HEK293 (cell line): Measurements from ENCODE around the gene CANT1.

Experiments used
- CTCF ChIA-PET: fragments of 350-600 bp; formaldehyde crosslinking; extraction: SDS; loops from one replicate; lab custom pipeline; 2021; ENCODE audit warnings: antibody characterized with exemption; lab: Yijun Ruan, JAX
- POLR2A ChIA-PET: fragments of 300-600 bp; formaldehyde crosslinking; extraction: SDS; loops from one replicate; lab custom pipeline; 2020; ENCODE audit warnings: antibody characterized with exemption, inconsistent platforms; lab: Yijun Ruan, JAX
- H3K27ac ChIP-seq: fragments of 200-500 bp; sonication (Bioruptor generic); 2 replicates; pipeline ENCODE4 v1.5.1; 2014; ENCODE audit warnings: low read depth, low read length, control low read depth, inconsistent platforms; ENCODE audit errors: extremely low read depth
- H3K36me3 ChIP-seq, 2 experiments: fragments of 200-500 bp in 1 of 2; sonication (Bioruptor generic) in 1 of 2; 1 replicate in 1 of 2; 2 replicates in 1 of 2; pipeline ENCODE4 v1.5.1; 2014 to 2017; ENCODE audit warnings: inconsistent platforms in 2 of 2, low read length in 2 of 2; ENCODE audit not compliant: control insufficient read depth in 2 of 2, insufficient read depth in 1 of 2
- H3K4me1 ChIP-seq: fragments of 200-500 bp; sonication (Bioruptor generic); 2 replicates; pipeline ENCODE4 v1.5.1; 2014; ENCODE audit warnings: mild to moderate bottlenecking, low read length, inconsistent platforms; ENCODE audit not compliant: control insufficient read depth, insufficient read depth
- H3K4me3 ChIP-seq: 2 replicates; pipeline ENCODE4 v1.5.1; 2011; ENCODE audit warnings: low read depth, mild to moderate bottlenecking, control low read depth, low read length, moderate library complexity
- H3K9me3 ChIP-seq: fragments of 200-500 bp; sonication (Bioruptor generic); 2 replicates; pipeline ENCODE4 v1.5.1; 2014; ENCODE audit warnings: low read depth, low read length, inconsistent platforms; ENCODE audit not compliant: control insufficient read depth, insufficient read depth
- EGR2 ChIP-seq: fragments of 450-650 bp; formaldehyde crosslinking; IDR thresholded peaks from 2 replicates; pipeline ENCODE4 v1.5.1; 2016; ENCODE audit warnings: low read depth, missing biosample characterization, missing genetic modification characterization
- MYNN ChIP-seq: fragments of 450-650 bp; formaldehyde crosslinking; IDR thresholded peaks from 2 replicates; pipeline ENCODE4 v1.5.1; 2016; ENCODE audit warnings: missing biosample characterization, missing genetic modification characterization, borderline replicate concordance
- MZF1 ChIP-seq: fragments of 450-650 bp; formaldehyde crosslinking; IDR thresholded peaks from 2 replicates; pipeline ENCODE4 v1.5.1; 2017; ENCODE audit warnings: missing biosample characterization, missing genetic modification characterization, borderline replicate concordance
- RBAK ChIP-seq: fragments of 450-650 bp; formaldehyde crosslinking; IDR thresholded peaks from 2 replicates; pipeline ENCODE4 v1.5.1; 2016; ENCODE audit warnings: missing biosample characterization, missing genetic modification characterization
- SP2 ChIP-seq: fragments of 450-650 bp; formaldehyde crosslinking; IDR thresholded peaks from 2 replicates; pipeline ENCODE4 v1.5.1; 2016; ENCODE audit warnings: missing biosample characterization, missing genetic modification characterization
- YY2 ChIP-seq: fragments of 450-650 bp; formaldehyde crosslinking; IDR thresholded peaks from 2 replicates; pipeline ENCODE4 v1.5.1; 2016; ENCODE audit warnings: missing biosample characterization, missing genetic modification characterization
- ZBTB17 ChIP-seq: fragments of 450-650 bp; formaldehyde crosslinking; IDR thresholded peaks from 2 replicates; pipeline ENCODE4 v1.5.1; 2016; ENCODE audit warnings: missing biosample characterization, missing genetic modification characterization
- ZBTB7A ChIP-seq: fragments of 450-650 bp; formaldehyde crosslinking; IDR thresholded peaks from 2 replicates; pipeline ENCODE4 v1.5.1; 2016; ENCODE audit warnings: low read depth, missing biosample characterization, missing genetic modification characterization
- ZBTB8A ChIP-seq: fragments of 450-650 bp; formaldehyde crosslinking; IDR thresholded peaks from 2 replicates; pipeline ENCODE4 v1.5.1; 2016; ENCODE audit warnings: missing biosample characterization, missing genetic modification characterization
- ZIC2 ChIP-seq: fragments of 450-650 bp; formaldehyde crosslinking; IDR thresholded peaks from 2 replicates; pipeline ENCODE4 v1.5.1; 2016; ENCODE audit warnings: missing biosample characterization, missing genetic modification characterization
- ZNF132 ChIP-seq: fragments of 450-650 bp; formaldehyde crosslinking; IDR thresholded peaks from 2 replicates; pipeline ENCODE4 v1.5.1; 2017; ENCODE audit warnings: missing biosample characterization, missing genetic modification characterization, borderline replicate concordance
- ZNF24 ChIP-seq: fragments of 450-650 bp; formaldehyde crosslinking; IDR thresholded peaks from 2 replicates; pipeline ENCODE4 v1.5.1; 2016; ENCODE audit warnings: missing biosample characterization, missing genetic modification characterization
- ZNF311 ChIP-seq: fragments of 450-650 bp; formaldehyde crosslinking; IDR thresholded peaks from 2 replicates; pipeline ENCODE4 v1.5.1; 2017; ENCODE audit warnings: missing biosample characterization, missing genetic modification characterization, borderline replicate concordance
- ZNF350 ChIP-seq: fragments of 450-650 bp; formaldehyde crosslinking; IDR thresholded peaks from 2 replicates; pipeline ENCODE4 v1.5.0; 2017; ENCODE audit warnings: missing biosample characterization, mild to moderate bottlenecking, missing genetic modification characterization
- ZNF37A ChIP-seq: fragments of 450-650 bp; IDR thresholded peaks from 2 replicates; pipeline ENCODE4 v1.5.1; 2018; ENCODE audit warnings: missing biosample characterization, missing genetic modification characterization
- ZNF398 ChIP-seq: fragments of 450-650 bp; formaldehyde crosslinking; IDR thresholded peaks from 2 replicates; pipeline ENCODE4 v1.5.1; 2017; ENCODE audit warnings: missing biosample characterization, missing genetic modification characterization
- ZNF404 ChIP-seq: fragments of 450-650 bp; formaldehyde crosslinking; IDR thresholded peaks from 2 replicates; pipeline ENCODE4 v1.5.1; 2017; ENCODE audit warnings: missing biosample characterization, missing genetic modification characterization
- ZNF423 ChIP-seq: fragments of 450-650 bp; formaldehyde crosslinking; IDR thresholded peaks from 2 replicates; pipeline ENCODE4 v1.5.1; 2016; ENCODE audit warnings: missing biosample characterization, missing genetic modification characterization
- ZNF501 ChIP-seq: fragments of 450-650 bp; formaldehyde crosslinking; IDR thresholded peaks from 2 replicates; pipeline ENCODE4 v1.5.1; 2016; ENCODE audit warnings: missing biosample characterization, missing genetic modification characterization
- ZNF514 ChIP-seq: fragments of 450-650 bp; formaldehyde crosslinking; IDR thresholded peaks from 2 replicates; pipeline ENCODE4 v1.5.1; 2016; ENCODE audit warnings: missing biosample characterization, missing genetic modification characterization
- ZNF549 ChIP-seq: fragments of 450-650 bp; IDR thresholded peaks from 2 replicates; pipeline ENCODE4 v1.5.1; 2018; ENCODE audit warnings: missing biosample characterization, missing genetic modification characterization, mild to moderate bottlenecking, inconsistent platforms, moderate library complexity
- ZNF561 ChIP-seq: fragments of 450-650 bp; IDR thresholded peaks from 2 replicates; pipeline ENCODE4 v1.5.1; 2018; ENCODE audit warnings: missing biosample characterization, missing genetic modification characterization, borderline replicate concordance
- ZNF624 ChIP-seq: fragments of 450-650 bp; formaldehyde crosslinking; IDR thresholded peaks from 2 replicates; pipeline ENCODE4 v1.5.1; 2017; ENCODE audit warnings: missing biosample characterization, missing genetic modification characterization
- ZNF654 ChIP-seq: fragments of 450-650 bp; formaldehyde crosslinking; IDR thresholded peaks from 2 replicates; pipeline ENCODE4 v1.5.1; 2016; ENCODE audit warnings: low read depth, missing biosample characterization, missing genetic modification characterization
- ZNF791 ChIP-seq: fragments of 450-650 bp; formaldehyde crosslinking; IDR thresholded peaks from 2 replicates; pipeline ENCODE4 v1.5.1; 2016; ENCODE audit warnings: missing biosample characterization, missing genetic modification characterization
- TF ChIP-seq, protein P1 (sequence below): fragments of 450-650 bp; formaldehyde crosslinking; optimal IDR thresholded peaks from 2 replicates; pipeline ENCODE3; 2016; ENCODE audit warnings: missing biosample characterization, mild to moderate bottlenecking, missing genetic modification characterization
- TF ChIP-seq, protein P2 (sequence below): fragments of 450-650 bp; formaldehyde crosslinking; IDR thresholded peaks from 2 replicates; pipeline ENCODE4 v1.5.1; 2016; ENCODE audit warnings: missing biosample characterization, missing genetic modification characterization

The CANT1 gene

DNA sequence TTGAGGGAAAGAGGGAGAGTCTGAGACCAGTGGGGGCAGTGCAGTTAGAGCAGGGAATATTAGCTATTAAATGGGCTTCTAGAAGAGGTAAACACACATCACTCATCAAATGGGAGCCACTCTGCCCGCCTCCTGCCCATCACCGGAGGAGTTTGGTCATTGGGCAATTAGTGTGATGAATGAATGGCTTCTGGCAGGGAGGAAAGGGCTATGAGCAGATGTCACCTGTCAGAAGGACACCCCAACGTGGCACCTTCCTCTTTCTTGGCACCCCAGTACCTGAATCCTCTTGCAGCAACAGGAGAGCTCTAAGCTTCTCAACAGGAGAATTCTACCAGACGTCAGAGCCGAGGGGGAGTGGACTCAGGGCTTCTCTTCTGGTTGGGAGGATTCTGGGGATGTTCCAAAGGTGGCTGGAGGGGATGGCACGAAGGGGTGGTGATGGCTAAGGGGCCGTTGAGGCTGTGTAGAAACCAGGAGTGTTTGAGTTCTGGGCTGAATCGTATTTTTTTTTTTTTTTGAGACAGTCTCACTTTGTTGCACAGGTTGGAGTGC is 25.4 kb upstream of the CANT1 start:
- Histone ChIP-seq H3K27ac (no peak overlapping the region), H3K9me3 (no peaks in the 10 kb centered on the region), H3K4me3 (no peak overlapping the region), H3K4me1 (peaks cover 8% of the 10 kb centered on the region; the same call in 1 of the 2 replicates), H3K36me3 (no peaks in the 10 kb centered on the region)
- ChIA-PET POLR2A (no interaction called here), CTCF (interaction anchor here (0.7 to 5.2 kb wide), 5 partner anchors 10 to 48 kb away, joined by 3 to 48 read pairs (median 5); no protein-coding TSS in a partner anchor)
- TF ChIP-seq ZNF24 (tag by site-specific recombination) (no peak), SP2 (tag by site-specific recombination) (0 out of 2 replicates have a peak, but pooled peaks have one; percentile 12), ZNF311 (no peak)

GRCh38 chr17:79033741-79034501 is 24.4 kb upstream of the CANT1 start:
- CTCF ChIA-PET, result interaction anchor here (0.8 to 5.2 kb wide), 7 partner anchors 8 to 1002 kb away, joined by 3 to 48 read pairs (median 4); no protein-coding TSS in a partner anchor
- Histone ChIP-seq H3K9me3 (no peaks in the 10 kb centered on the region), H3K4me3 (no peak overlapping the region), H3K27ac (peak overlapping the region; percentile 28), H3K4me1 (peaks cover 8% of the 10 kb centered on the region; the same call in 1 of the 2 replicates), H3K36me3 (no peaks in the 10 kb centered on the region)
- POLR2A ChIA-PET, result interaction anchor here (1.7 kb wide), 1 partner anchor 54 kb away, joined by 4 read pairs; the partner anchor contains the start of gene LGALS3BP
- TF ChIP-seq ZBTB17 (tag by site-specific recombination) (no peak), EGR2 (tag by site-specific recombination) (peak; percentile 28; the same call in 1 of the 2 replicates), ZNF624 (no peak), ZNF791 (tag by site-specific recombination) (no peak), ZNF132 (tag by site-specific recombination) (no peak), ZNF514 (no peak), ZBTB8A (tag by site-specific recombination) (peak; percentile 46; the same call in 1 of the 2 replicates), ZIC2 (tag by site-specific recombination) (peak; percentile 81), ZNF423 (tag by site-specific recombination) (peak; percentile 81), ZNF501 (tag by site-specific recombination) (no peak), ZNF404 (tag by site-specific recombination) (no peak), ZBTB7A (tag by site-specific recombination) (no peak), MZF1 (tag by site-specific recombination) (no peak), YY2 (no peak), ZNF350 (no peak), ZNF398 (tag by site-specific recombination) (no peak), MYNN (tag by site-specific recombination) (no peak), ZNF654 (no peak), ZNF561 (tag by site-specific recombination) (no peak), ZNF37A (tag by site-specific recombination) (no peak), RBAK (tag by site-specific recombination) (no peak), ZNF549 (no peak)
- TF ChIP-seq, protein P1, sequence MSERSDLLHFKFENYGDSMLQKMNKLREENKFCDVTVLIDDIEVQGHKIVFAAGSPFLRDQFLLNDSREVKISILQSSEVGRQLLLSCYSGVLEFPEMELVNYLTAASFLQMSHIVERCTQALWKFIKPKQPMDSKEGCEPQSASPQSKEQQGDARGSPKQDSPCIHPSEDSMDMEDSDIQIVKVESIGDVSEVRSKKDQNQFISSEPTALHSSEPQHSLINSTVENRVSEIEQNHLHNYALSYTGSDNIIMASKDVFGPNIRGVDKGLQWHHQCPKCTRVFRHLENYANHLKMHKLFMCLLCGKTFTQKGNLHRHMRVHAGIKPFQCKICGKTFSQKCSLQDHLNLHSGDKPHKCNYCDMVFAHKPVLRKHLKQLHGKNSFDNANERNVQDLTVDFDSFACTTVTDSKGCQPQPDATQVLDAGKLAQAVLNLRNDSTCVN (tag by site-specific recombination), result no peak
- TF ChIP-seq, protein P2, sequence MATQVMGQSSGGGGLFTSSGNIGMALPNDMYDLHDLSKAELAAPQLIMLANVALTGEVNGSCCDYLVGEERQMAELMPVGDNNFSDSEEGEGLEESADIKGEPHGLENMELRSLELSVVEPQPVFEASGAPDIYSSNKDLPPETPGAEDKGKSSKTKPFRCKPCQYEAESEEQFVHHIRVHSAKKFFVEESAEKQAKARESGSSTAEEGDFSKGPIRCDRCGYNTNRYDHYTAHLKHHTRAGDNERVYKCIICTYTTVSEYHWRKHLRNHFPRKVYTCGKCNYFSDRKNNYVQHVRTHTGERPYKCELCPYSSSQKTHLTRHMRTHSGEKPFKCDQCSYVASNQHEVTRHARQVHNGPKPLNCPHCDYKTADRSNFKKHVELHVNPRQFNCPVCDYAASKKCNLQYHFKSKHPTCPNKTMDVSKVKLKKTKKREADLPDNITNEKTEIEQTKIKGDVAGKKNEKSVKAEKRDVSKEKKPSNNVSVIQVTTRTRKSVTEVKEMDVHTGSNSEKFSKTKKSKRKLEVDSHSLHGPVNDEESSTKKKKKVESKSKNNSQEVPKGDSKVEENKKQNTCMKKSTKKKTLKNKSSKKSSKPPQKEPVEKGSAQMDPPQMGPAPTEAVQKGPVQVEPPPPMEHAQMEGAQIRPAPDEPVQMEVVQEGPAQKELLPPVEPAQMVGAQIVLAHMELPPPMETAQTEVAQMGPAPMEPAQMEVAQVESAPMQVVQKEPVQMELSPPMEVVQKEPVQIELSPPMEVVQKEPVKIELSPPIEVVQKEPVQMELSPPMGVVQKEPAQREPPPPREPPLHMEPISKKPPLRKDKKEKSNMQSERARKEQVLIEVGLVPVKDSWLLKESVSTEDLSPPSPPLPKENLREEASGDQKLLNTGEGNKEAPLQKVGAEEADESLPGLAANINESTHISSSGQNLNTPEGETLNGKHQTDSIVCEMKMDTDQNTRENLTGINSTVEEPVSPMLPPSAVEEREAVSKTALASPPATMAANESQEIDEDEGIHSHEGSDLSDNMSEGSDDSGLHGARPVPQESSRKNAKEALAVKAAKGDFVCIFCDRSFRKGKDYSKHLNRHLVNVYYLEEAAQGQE (tag by site-specific recombination), result no peak
